Sigmoid colon (tissue), 4 donors: ENCODE measurements around the gene KASH5.
A peak's percentile ranks its signal among the peaks of the same experiment; 100 is the strongest.

Source experiments
- CTCF ChIP-seq, 4 experiments: fragments of 450-650 bp in 3 of 4; fragments of 200-600 bp in 1 of 4; IDR thresholded peaks; one replicate each; pipeline ENCODE4 v1.5.1; 2016 to 2019; ENCODE audit warnings: antibody characterized with exemption in 4 of 4, mild to moderate bottlenecking in 3 of 4, moderate library complexity in 2 of 4
- EP300 ChIP-seq, 4 donors: sonication (generic); formaldehyde crosslinking; IDR thresholded peaks; one replicate each; pipeline ENCODE4 v1.6.1; 2017; ENCODE audit warnings: antibody characterized with exemption in 4 of 4
- POLR2A ChIP-seq, 2 donors: fragments of 450-650 bp; IDR thresholded peaks; one replicate each; pipeline ENCODE4 v1.6.1; 2016; ENCODE audit warnings: antibody characterized with exemption in 2 of 2, mild to moderate bottlenecking in 2 of 2, moderate library complexity in 2 of 2
- POLR2AphosphoS5 ChIP-seq, 4 donors: sonication (generic); formaldehyde crosslinking; IDR thresholded peaks; one replicate each; pipeline ENCODE4 v1.6.1; 2017; ENCODE audit warnings: antibody characterized with exemption in 4 of 4

DNA sequence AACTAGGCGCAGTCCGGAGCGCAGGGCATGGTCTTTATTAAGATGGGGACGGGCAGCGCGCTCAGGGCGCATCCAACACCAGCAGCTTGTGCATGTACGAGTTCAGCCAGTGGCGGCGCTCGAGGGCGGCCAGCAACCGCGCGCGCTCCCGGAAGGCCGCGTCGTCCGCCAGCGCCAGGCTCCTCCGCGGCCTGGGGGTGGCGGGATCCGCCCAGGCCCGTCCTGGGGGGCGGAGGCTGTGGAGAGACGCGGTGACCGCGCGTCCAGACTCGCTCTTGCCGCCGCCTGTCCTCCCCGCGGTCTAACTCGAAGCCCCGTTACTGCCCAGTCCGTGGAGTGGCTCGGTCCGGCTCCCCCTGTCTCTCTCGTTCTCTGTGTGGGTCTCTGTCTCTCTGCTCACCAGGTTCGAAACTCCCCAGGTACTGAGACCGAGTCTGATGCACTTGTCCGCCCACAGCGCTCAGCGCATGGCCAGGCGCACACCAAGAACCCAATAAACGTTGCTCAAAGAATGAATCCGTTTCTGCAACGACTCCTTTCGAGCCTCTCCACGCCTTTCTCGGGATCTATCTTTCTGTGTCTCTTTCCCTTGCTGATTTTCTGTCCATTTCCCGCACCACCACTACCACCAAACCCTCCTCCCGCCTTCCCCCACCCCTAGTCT is 34.5 kb downstream of the KASH5 start:
- TF ChIP-seq CTCF (IDR thresholded peaks at IDR 0.05) (peak in 1 of 4 experiments; percentile 10), POLR2A (IDR thresholded peaks at IDR 0.05) (no peak), POLR2AphosphoS5 (IDR thresholded peaks at IDR 0.05) (no peak), EP300 (IDR thresholded peaks at IDR 0.05) (no peak)
